K562 (cell line): Measurements from ENCODE around the gene COL16A1. TPM values are rescaled to one million over a fixed set of nuclear protein-coding genes. Genes with fewer than 3 reads are reported as not detected.

ENCODE experiments used
- ATAC-seq: fragments of 200-7000 bp; cut with Tn5 transposase; 3 replicates; pipeline ENCODE4 v1.9.1; 2020; ENCODE audit warnings: moderate library complexity
- BruUV-seq: library from RNA; stranded (reverse); fragments of 400-500 nt; replicated peaks from 2 replicates; lab custom pipeline; 2021; lab: Mats Ljungman, UMichigan
- CTCF ChIA-PET: fragments of 300-600 bp; formaldehyde crosslinking; extraction: SDS; loops from one replicate; lab custom pipeline; 2021; ENCODE audit warnings: low intra/inter-chr PET ratio; lab: Yijun Ruan, JAX
- POLR2A ChIA-PET: fragments of 300-600, 350-650 bp; sonication (Branson Sonifier 250); formaldehyde crosslinking; extraction: SDS; loops from one replicate; lab custom pipeline; 2021; ENCODE audit warnings: antibody characterized with exemption, inconsistent platforms; lab: Yijun Ruan, JAX
- DNase-seq, 4 experiments: peaks; one replicate each; pipeline versions ENCODE4 v3.0.0 to v3.0.0-alpha.2; 2011 to 2018; ENCODE audit warnings: low spot score in 3 of 4, mixed read lengths in 3 of 4; ENCODE audit errors: extremely low read depth in 1 of 4
- FAIRE-seq: peaks from 2 replicates; lab custom pipeline; 2011; peaks lifted over from hg19 to GRCh38; lab: Jason Lieb, UNC
- H2AFZ ChIP-seq: 2 replicates; pipeline ENCODE4 v1.6.0; 2011; ENCODE audit warnings: low read depth, low read length, control low read depth, inconsistent platforms
- H3K27ac ChIP-seq: fragments of 200-600 bp; 3 replicates; pipeline ENCODE4 v1.8.0; 2011; ENCODE audit warnings: low read depth, mild to moderate bottlenecking, control low read depth, inconsistent platforms, low read length, moderate library complexity, mixed read lengths; ENCODE audit errors: extremely low read depth
- H3K27me3 ChIP-seq, 2 experiments: fragments of 300-600 bp in 1 of 2; 2 replicates in 1 of 2; 3 replicates in 1 of 2; pipeline versions ENCODE4 v1.6.0 to v1.8.0; 2011; ENCODE audit warnings: inconsistent platforms in 2 of 2, low read length in 2 of 2, mild to moderate bottlenecking in 1 of 2, mixed read lengths in 1 of 2, moderate library complexity in 1 of 2; ENCODE audit not compliant: control insufficient read depth in 2 of 2, insufficient read depth in 2 of 2
- H3K36me3 ChIP-seq: fragments of 300-600 bp; 3 replicates; pipeline ENCODE4 v1.8.0; 2011; ENCODE audit warnings: mild to moderate bottlenecking, low read length, inconsistent platforms; ENCODE audit not compliant: control insufficient read depth, insufficient read depth
- H3K4me1 ChIP-seq, 2 experiments: fragments of 200-600 bp in 1 of 2; replicated peaks in 1 of 2; 2 replicates in 1 of 2; 3 replicates in 1 of 2; pipeline versions ENCODE4 v1.5.1 to v1.8.0; 2011; ENCODE audit warnings: inconsistent platforms in 2 of 2, low read length in 2 of 2, mild to moderate bottlenecking in 1 of 2, mixed read lengths in 1 of 2, moderate library complexity in 1 of 2; ENCODE audit not compliant: control insufficient read depth in 2 of 2, insufficient read depth in 2 of 2
- H3K4me2 ChIP-seq: 2 replicates; pipeline ENCODE4 v1.6.1; 2011; ENCODE audit warnings: low read length, control low read depth, inconsistent platforms, mixed read lengths; ENCODE audit not compliant: insufficient read depth
- H3K4me3 ChIP-seq: fragments of 200-600 bp; sonication (generic), shearing (Covaris generic); 2 replicates; pipeline ENCODE4 v1.5.1; 2016; ENCODE audit warnings: control low read depth, inconsistent platforms
- H3K79me2 ChIP-seq: fragments of 200-600 bp; 3 replicates; pipeline ENCODE4 v1.8.0; 2011; ENCODE audit warnings: low read length, inconsistent platforms; ENCODE audit not compliant: control insufficient read depth, insufficient read depth
- H3K9ac ChIP-seq, 2 experiments: 2 replicates each; pipeline versions ENCODE4 v1.6.0 to v1.6.1; 2011; ENCODE audit warnings: low read depth in 2 of 2, low read length in 2 of 2, control low read depth in 1 of 2, inconsistent platforms in 1 of 2, mild to moderate bottlenecking in 1 of 2, mixed read lengths in 1 of 2; ENCODE audit not compliant: insufficient read depth in 1 of 2
- H3K9me1 ChIP-seq: one replicate; pipeline ENCODE4 v1.6.0; 2011; ENCODE audit warnings: inconsistent platforms, mild to moderate bottlenecking, low read length, moderate library complexity; ENCODE audit not compliant: control insufficient read depth, insufficient read depth
- H3K9me3 ChIP-seq: replicated peaks from 2 replicates; pipeline ENCODE4 v1.5.1; 2011; ENCODE audit warnings: low read depth, low read length, inconsistent platforms; ENCODE audit not compliant: control insufficient read depth, insufficient read depth
- H4K20me1 ChIP-seq: replicated peaks from 2 replicates; pipeline ENCODE4 v1.6.1; 2011; ENCODE audit warnings: low read length, inconsistent platforms, mixed read lengths; ENCODE audit not compliant: control insufficient read depth, insufficient read depth
- BCOR ChIP-seq: fragments of 450-650 bp; IDR thresholded peaks from 2 replicates; pipeline ENCODE4 v1.6.1; 2016
- HDAC6 ChIP-seq: IDR thresholded peaks from 2 replicates; pipeline ENCODE4 v1.6.1; 2012; ENCODE audit warnings: low read depth, mild to moderate bottlenecking, control low read depth, inconsistent platforms, low read length, moderate library complexity
- KDM1A ChIP-seq, 2 experiments: fragments of 450-650 bp; IDR thresholded peaks; 2 replicates each; pipeline ENCODE4 v1.6.1; 2016; ENCODE audit warnings: mild to moderate bottlenecking in 2 of 2
- LCOR ChIP-seq: sonication (generic); formaldehyde crosslinking; IDR thresholded peaks from 2 replicates; pipeline ENCODE4 v1.8.0; 2022; ENCODE audit warnings: mild to moderate bottlenecking, missing genetic modification reagents
- RBM25 ChIP-seq: fragments of 200-400 bp; formaldehyde crosslinking; IDR thresholded peaks from 2 replicates; pipeline ENCODE4 v1.6.1; 2018; ENCODE audit warnings: low read length, low read depth, moderate library complexity; ENCODE audit not compliant: severe bottlenecking
- SMARCA5 ChIP-seq: fragments of 450-650 bp; IDR thresholded peaks from 2 replicates; pipeline ENCODE4 v1.6.1; 2016
- TSC22D4 ChIP-seq: fragments of 450-650 bp; IDR thresholded peaks from 2 replicates; pipeline ENCODE4 v1.6.1; 2016; ENCODE audit warnings: missing genetic modification characterization, missing biosample characterization, control low read depth
- ZFP36 ChIP-seq: fragments of 150-350 bp; IDR thresholded peaks from 2 replicates; pipeline ENCODE4 v1.6.1; 2018; ENCODE audit warnings: low read length, low read depth; ENCODE audit not compliant: partially characterized antibody
- ZNF764 ChIP-seq: fragments of 250-450 bp; sonication (Bioruptor Pico); IDR thresholded peaks from 2 replicates; pipeline ENCODE4 v1.4.0; 2020; ENCODE audit warnings: low read depth, mild to moderate bottlenecking, moderate library complexity
- WGBS: fragments of 100-300 bp; shearing (Covaris generic); methylation state at CpG from one replicate; pipeline ENCODE4 v1.1.6; 2016; ENCODE audit warnings: low coverage, mixed read lengths; ENCODE audit not compliant: insufficient coverage; ENCODE audit errors: missing lambda C conversion rate; 5-methylcytosine and 5-hydroxymethylcytosine counted together
- in situ Hi-C: fragments of 300-500 bp; cut with MboI; formaldehyde crosslinking; loops from 4 replicates; pipeline ENCODE4 v1.15.0; 2018; ENCODE audit warnings: inconsistent platforms, mixed read lengths
- intact Hi-C: fragments of 100-400 bp; cut with micrococcal nuclease; formaldehyde crosslinking; loops from 2 replicates; pipeline ENCODE4 v1.14.2; 2022
- polyA plus RNA-seq, 8 experiments: library from polyadenylated mRNA; depleted of rRNA in 4 of 8; stranded (reverse) in 5 of 8; unstranded in 3 of 8; fragments of >200 nt; fragmentation: Nextera tagmentation in 2 of 8; fragmentation: Illumina TruSeq in 1 of 8; extraction: Ambion mirVana in 2 of 8; extraction: Trizol in 1 of 8; gene quantifications; 2 replicates each; pipeline versions ENCODE4 v1.2.1 to v1.2.3, GENCODE V29; 2011 to 2014; ENCODE audit warnings: inconsistent platforms in 1 of 8, missing spikeins in 1 of 8
- total RNA-seq, 7 experiments: library from RNA; depleted of rRNA in 6 of 7; stranded (reverse); fragments of >200 nt in 6 of 7; fragmentation: Illumina TruSeq in 2 of 7; extraction: Trizol in 2 of 7; gene quantifications; 2 replicates each; pipeline versions ENCODE4 v1.2.1 to v1.2.3, GENCODE V29; 2011 to 2021; ENCODE audit warnings: low replicate concordance in 1 of 7

Gene COL16A1
- total and polyA plus RNA-seq, 9 of the 15 experiments (the other 6 are each of a cell fraction or from before 2014, with no cell fraction given), result 0.11 to 0.60 (median 0.11) TPM; not detected in 6

GRCh38 chr1:31678681-31679080 lies 25.1 kb downstream of the COL16A1 start:
- no peak for FAIRE-seq
- Histone ChIP-seq H3K27me3 (peaks cover 64 to 95% of the 10 kb centered on the region in 2 experiments), H3K4me3 (no peak overlapping the region)
- TF ChIP-seq RBM25, result peak; percentile 91
- TF ChIP-seq HDAC6, result no peak
- peak; percentile 65; the same call in 1 of the 2 replicates for TF ChIP-seq SMARCA5
- TF ChIP-seq ZFP36, result peak; percentile 49
- no peak for TF ChIP-seq TSC22D4 (tag)
- TF ChIP-seq ZNF764 (CRISPR knock-in tag), result no peak
- TF ChIP-seq KDM1A (IDR thresholded peaks at IDR 0.05), result 0 out of 4 replicates have a peak, but pooled peaks have one; percentile 21 to 34
- TF ChIP-seq LCOR (CRISPR knock-in tag), result no peak
- peak; percentile 65; the same call in 1 of the 2 replicates for TF ChIP-seq BCOR
- TF ChIP-seq, all 486 proteins: peak for 5
- in situ Hi-C loops (no loop called here), intact Hi-C loops (no loop called here)
- POLR2A ChIA-PET, result interaction anchor here (1.1 to 1.6 kb wide), 3 partner anchors 9 to 26 kb away, joined by 3 to 7 read pairs (median 4); no protein-coding TSS in a partner anchor
- no peak for ATAC-seq
- H3K4me2 ChIP-seq, result no peak overlapping the region
- WGBS, result 1% methylated on average over 4 of the region's 4 CpGs
- H3K27ac ChIP-seq, result no peak overlapping the region
- H3K36me3 ChIP-seq, result no peaks in the 10 kb centered on the region
- H3K79me2 ChIP-seq, result no peaks in the 10 kb centered on the region
- peaks cover 14% of the 10 kb centered on the region for H4K20me1 ChIP-seq
- peaks cover 0 to 4% of the 10 kb centered on the region in 2 experiments; a peak in 1 of 5 replicates for H3K4me1 ChIP-seq
- no peaks in the 10 kb centered on the region for H3K9me1 ChIP-seq
- H3K9me3 ChIP-seq, result no peaks in the 10 kb centered on the region
- BruUV-seq, result no TSS peak
- H3K9ac ChIP-seq, result no peak overlapping the region
- H2AFZ ChIP-seq, result no peak overlapping the region
- CTCF ChIA-PET, result no interaction called here
- no peak for DNase-seq
